Measurements from ENCODE around the gene NCOA6.
"Not testable (repeated sequence)": the region's sequence is repeated elsewhere in the genome, so short reads cannot be mapped to it uniquely, and the experiment has no call there.

Gene NCOA6

GRCh38 chr20:34724172-34724571 is 101.3 kb downstream of the NCOA6 start:
- DNase-seq (ENCODE audit: extremely low read depth in 1 of 2, low read depth in 1 of 2), result no peak

DNA sequence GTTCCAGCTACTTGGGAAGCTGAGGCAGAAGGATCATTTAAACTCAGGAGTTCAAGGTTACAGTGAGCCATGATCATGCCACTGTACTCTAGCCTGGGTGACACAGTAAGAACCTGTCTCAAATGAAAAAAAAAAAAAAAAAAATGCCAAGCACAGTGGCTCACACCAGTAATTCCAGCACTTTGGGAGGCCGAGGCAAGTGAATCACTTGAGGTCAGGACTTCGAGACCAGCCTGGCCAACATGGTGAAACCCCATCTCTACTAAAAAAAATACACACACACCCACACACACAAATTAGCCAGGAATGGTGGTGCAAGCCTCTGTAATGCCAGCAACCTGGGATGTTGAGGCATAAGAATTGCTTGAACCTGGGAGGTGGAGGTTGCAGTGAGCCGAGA is 102.9 kb downstream of the NCOA6 start:
- not testable (repeated sequence) for DNase-seq (ENCODE audit: extremely low read depth in 1 of 2, low read depth in 1 of 2)

DNA sequence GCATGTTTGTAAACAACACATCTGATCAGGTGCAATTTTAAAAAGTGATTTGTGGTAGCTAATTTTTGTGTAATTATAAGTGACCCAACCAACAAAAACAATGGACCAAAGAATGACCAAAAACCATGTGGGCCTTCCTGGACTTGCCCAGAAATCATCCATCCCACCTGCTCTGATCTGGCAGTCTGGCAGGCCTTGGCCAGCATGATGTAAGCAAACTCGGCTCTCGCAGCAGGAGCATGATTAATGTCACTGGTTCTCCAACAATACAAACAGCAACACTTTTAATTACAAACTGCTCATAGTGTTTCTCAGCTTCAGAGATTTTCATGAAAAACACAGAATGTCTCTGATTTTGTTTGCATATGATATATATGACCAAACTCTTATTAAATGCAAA is 105.2 kb downstream of the NCOA6 start:
- no peak for DNase-seq (ENCODE audit: extremely low read depth in 1 of 2, low read depth in 1 of 2)

GRCh38 chr20:34719242-34720017 is 106.0 kb downstream of the NCOA6 start:
- DNase-seq (ENCODE audit: extremely low read depth in 1 of 2, low read depth in 1 of 2), result not testable (repeated sequence)

DNA sequence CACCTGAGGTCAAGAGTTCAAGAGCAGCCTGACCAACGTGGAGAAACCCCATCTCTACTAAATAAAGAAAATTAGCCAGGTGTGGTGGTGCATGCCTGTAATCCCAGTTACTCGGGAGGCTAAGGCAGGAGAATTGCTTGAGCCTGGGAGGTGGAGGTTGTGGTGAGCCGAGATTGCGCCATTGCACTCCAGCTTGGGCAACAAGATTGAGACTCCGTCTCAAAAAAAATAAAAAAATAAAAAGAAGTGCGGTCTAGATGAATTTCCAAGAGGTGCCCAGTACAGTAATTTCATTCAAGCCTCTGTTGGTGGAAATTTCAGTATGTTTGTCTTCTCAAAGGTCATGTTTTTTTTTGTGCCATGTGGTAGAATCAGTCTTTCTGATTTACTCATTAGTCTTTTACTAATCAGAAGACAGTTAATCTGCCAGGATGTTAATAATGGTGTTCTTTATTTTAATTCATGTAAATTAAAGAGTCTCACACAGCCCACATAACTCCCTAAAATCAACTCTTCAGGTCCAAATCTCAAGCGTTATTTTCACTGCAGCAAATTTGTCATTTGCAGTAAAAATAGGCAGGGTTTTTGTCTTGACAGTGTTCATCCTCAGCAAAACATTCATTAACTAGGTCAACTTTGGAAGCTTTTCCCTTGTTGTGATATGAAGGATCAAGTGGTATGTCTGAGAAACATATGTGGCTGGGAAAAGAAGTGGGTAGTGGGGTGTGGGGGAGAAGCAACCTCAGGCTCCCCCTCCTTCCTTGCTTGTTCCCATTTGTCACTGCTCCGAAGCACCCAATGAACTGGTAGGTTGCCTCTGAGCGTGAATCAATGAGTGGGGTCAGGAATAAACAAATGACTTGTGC is 108.0 kb downstream of the NCOA6 start:
- DNase-seq (ENCODE audit: extremely low read depth in 1 of 2, low read depth in 1 of 2), result no peak

DNA sequence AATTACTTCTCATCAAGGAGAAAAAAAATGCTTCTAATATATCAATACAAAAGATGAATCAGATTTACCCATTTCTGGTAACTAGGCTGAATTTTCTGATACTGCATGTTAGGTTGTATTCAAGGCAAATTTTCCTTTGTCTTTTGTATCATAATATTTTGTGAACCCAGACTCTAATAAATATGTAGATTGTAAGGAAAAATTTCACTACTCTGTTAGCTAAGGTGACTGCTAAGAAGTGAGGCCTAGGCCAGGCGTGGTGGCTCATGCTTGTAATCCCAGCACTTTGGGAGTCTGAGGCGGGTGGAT is 108.6 kb downstream of the NCOA6 start:
- no peak for DNase-seq (ENCODE audit: extremely low read depth in 1 of 2, low read depth in 1 of 2)

- no peak for DNase-seq (ENCODE audit: extremely low read depth in 1 of 2, low read depth in 1 of 2)
Measured at GRCh38 chr20:34715384-34715783, 110.1 kb downstream of the NCOA6 start.

DNA sequence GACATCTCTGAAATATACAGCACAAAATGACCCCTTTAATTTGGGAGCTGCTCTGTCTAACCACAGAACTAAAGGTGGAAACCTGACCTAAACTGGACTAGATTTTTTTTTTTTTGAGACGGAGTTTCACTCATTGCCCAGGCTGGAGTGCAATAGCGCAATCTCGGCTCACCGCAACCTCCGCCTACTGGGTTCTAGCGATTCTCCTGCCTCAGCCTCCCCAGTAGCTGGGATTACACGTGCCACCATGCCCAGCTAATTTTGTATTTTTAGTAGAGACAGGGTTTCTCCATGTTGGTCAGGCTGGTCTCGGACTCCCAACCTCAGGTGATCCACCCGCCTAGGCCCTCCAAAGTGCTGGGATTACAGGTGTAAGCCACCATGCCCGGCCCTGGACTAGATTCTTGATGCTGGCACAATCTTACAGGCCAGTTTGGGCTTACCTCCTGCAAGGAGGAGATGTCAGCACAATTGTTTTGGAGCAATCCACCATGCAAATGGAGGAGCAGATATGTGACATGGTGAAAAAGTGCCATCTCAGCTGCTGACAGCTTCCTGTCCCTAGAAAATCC is 111.4 kb downstream of the NCOA6 start:
- DNase-seq (ENCODE audit: extremely low read depth in 1 of 2, low read depth in 1 of 2), result not testable (repeated sequence)

DNA sequence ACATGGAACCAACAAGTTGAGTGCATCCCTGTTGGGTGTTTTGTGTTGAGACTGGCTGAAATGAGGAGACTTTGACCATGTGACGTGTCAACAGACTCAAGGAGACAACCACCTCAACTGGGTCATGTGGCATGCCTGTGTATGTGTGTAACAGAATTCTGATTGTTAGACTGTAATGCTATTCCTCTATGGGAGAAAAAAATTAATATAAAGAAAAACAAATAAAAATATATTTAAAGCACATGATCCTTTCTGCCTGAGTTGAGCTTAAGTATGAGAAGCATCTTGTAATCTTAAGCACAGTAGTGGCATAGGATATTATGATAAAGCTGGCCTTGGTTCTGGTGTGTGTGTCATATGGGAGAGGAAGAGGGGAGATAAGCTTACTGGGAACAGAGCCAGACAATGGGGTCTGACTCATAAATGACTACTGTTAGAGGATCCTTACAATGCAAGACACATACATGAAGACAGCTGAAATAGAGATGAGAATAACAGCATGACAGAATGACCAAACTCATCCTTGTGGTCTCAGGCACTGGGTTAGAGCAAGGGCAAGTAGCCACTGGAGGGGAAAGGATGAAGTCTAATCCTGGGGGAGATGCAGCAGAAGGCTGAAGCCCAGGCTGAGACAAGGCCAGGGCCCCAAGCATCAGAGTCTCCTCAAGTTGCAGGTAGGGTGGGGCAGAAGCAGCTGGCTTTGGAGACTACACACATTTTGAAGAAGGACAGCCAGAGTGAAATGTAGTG is 112.1 kb downstream of the NCOA6 start:
- peak in 1 of 2 donors; percentile 17 for DNase-seq (ENCODE audit: extremely low read depth in 1 of 2, low read depth in 1 of 2)

DNA sequence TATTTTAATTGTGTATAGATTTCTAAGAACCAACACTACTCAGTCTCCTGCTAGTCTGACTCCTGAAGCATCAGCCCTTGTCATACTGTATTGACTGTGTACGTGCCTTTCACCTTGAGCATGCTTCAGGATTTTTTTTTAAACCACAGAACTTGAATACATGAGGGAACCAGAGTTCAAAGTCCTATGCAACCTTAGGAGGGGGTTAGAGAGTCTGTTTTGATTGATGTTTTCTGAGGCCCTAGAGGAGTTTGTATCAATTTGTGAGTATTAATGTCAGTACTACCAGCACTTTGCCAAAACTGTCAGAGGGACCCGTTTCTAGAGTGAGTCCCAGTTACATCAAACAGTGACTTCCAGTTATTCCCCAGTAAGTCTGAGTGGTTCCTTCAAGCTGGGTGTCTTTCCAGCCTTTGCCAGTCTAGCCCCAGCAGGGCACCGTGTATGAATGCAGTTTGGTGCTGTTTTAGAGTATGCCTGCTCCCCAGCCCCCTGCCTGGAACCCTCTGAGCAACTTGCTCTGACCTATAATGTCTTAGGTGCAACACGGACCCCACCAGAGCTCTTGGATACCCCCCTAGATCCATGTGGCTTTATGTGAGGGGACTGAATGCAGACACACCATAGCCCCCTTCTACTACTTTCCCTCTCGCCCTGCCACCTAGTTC is 112.8 kb downstream of the NCOA6 start:
- DNase-seq (ENCODE audit: extremely low read depth in 1 of 2, low read depth in 1 of 2), result no peak

- no peak for DNase-seq (ENCODE audit: extremely low read depth in 1 of 2, low read depth in 1 of 2)
Measured at GRCh38 chr20:34711813-34712430, 113.5 kb downstream of the NCOA6 start.

- no peak for DNase-seq (ENCODE audit: extremely low read depth in 1 of 2, low read depth in 1 of 2)
Measured at GRCh38 chr20:34710861-34711574, 114.4 kb downstream of the NCOA6 start.

GRCh38 chr20:34710568-34710839 is 114.9 kb downstream of the NCOA6 start:
- no peak for DNase-seq (ENCODE audit: extremely low read depth in 1 of 2, low read depth in 1 of 2)

DNA sequence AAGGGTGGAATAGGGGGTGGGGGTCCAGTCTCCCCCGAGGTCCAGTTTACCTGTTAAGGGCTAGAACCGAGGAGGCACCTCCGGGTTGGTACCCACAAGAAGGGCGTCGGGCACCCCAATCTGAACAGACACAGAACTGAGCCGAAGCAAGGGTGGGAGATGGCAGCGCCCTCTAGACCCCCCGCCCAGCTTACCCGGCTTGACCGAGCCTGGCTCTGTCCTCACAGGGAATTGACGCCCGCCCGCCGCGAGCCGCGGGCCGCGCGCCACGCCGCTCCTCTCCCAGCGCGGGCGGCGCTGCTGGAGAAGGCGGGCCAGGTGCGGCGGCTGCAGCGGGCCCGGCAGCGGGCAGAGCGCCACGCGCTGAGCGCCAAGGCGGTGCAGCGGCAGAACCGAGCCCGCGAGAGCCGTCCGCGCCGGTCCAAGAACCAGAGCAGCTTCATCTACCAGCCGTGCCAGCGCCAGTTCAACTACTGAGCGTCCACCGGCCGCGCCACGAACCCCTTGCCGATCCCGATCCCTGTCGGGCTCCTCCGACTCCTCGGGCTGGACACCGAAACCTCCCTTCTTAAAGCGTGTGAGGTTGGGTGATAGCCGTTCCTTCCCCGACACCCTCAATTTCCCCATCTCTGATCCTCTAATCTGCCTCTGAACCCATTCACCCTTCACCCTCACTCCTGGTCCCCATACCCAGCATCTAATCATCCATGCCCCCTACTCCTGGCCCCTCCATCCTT is 115.5 kb downstream of the NCOA6 start:
- peak; percentile 18 to 50 for DNase-seq (ENCODE audit: extremely low read depth in 1 of 2, low read depth in 1 of 2)

- DNase-seq (ENCODE audit: extremely low read depth in 1 of 2, low read depth in 1 of 2), result peak; percentile 64 to 76
Measured at GRCh38 chr20:34709044-34709830, 116.2 kb downstream of the NCOA6 start.

GRCh38 chr20:34708621-34709043 is 116.8 kb downstream of the NCOA6 start:
- DNase-seq (ENCODE audit: extremely low read depth in 1 of 2, low read depth in 1 of 2), result peak; percentile 25 to 26

DNA sequence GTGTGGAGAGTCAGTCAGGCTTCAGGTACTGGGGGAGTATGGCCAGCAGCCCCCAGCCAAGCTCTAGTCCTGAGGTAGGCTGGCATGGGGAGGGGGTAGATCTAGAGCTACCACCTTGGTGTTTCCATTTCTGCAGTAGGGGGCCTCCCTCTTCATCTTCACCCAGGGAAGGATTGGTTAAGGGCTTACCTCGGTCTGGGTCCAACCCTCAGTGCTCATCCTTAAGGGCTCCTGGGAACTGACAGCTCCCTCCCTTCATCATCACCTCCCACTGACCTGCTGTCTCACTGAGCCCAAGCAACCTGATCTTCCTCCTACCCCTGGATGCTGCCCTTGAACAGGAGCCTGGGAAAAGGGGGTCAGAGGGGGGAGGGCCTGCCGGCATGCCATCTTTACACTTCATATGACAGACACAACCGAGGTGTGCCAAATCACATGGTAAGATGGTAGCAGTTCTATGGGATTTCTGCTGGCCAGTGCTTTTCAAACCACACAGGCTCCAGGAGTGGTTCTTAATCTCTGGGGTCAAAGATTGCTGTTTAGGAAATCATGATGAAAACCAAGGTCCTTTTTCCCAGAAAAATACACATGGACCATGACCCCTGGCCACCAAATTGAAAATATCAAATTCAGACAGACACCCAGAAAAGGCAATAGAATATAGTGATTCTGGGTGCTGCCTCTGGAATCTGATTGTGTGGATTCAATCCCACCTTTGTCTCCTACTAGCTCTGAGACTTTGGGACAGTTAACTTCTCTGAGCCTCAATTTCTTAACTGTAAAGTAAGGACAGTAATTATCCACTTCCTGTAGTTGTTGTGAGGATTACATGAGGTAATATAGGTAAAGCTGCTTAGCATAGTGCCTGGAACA is 118.3 kb downstream of the NCOA6 start:
- no peak for DNase-seq (ENCODE audit: extremely low read depth in 1 of 2, low read depth in 1 of 2)
